EL (cell line): ENCODE results near the gene METTL8.

Experiments used
- DNase-seq: peaks from one replicate; pipeline ENCODE4 v3.0.0-alpha.2; 2016

METTL8 gene

GRCh38 chr2:171310889-171311288 lies 122.9 kb downstream of the METTL8 start:
- DNase-seq: no peak

- no peak for DNase-seq
Measured at GRCh38 chr2:171309455-171310286, 124.1 kb downstream of the METTL8 start.

- DNase-seq: no peak
Measured at GRCh38 chr2:171308280-171309054, 125.3 kb downstream of the METTL8 start.

- DNase-seq: no peak
Measured at GRCh38 chr2:171307560-171307959, 126.2 kb downstream of the METTL8 start.

GRCh38 chr2:171297956-171298355 lies 135.8 kb downstream of the METTL8 start:
- peak; percentile 46 for DNase-seq

GRCh38 chr2:171294608-171295007 lies 139.2 kb downstream of the METTL8 start:
- DNase-seq: no peak

GRCh38 chr2:171293661-171294060 lies 140.1 kb downstream of the METTL8 start:
- DNase-seq: no peak

GRCh38 chr2:171289991-171290390 lies 143.8 kb downstream of the METTL8 start:
- DNase-seq: no peak

- no peak for DNase-seq
Measured at GRCh38 chr2:171289316-171289715, 144.5 kb downstream of the METTL8 start.

GRCh38 chr2:171287611-171288010 lies 146.2 kb downstream of the METTL8 start:
- no peak for DNase-seq

- DNase-seq: no peak
Measured at GRCh38 chr2:171287036-171287571, 146.7 kb downstream of the METTL8 start.

- DNase-seq: no peak
Measured at GRCh38 chr2:171281110-171281509, 152.7 kb downstream of the METTL8 start.

GRCh38 chr2:171279983-171280790 lies 153.6 kb downstream of the METTL8 start:
- no peak for DNase-seq

- no peak for DNase-seq
Measured at GRCh38 chr2:171274757-171275156, 159.0 kb downstream of the METTL8 start.

- peak; percentile 90 for DNase-seq
Measured at GRCh38 chr2:171271971-171272436, 161.8 kb downstream of the METTL8 start.

- no peak for DNase-seq
Measured at GRCh38 chr2:171271386-171271785, 162.4 kb downstream of the METTL8 start.

- no peak for DNase-seq
Measured at GRCh38 chr2:171267855-171268629, 165.7 kb downstream of the METTL8 start.
